Measurements from ENCODE around the gene KCNK15. TPM values are rescaled to one million over a fixed set of nuclear protein-coding genes. Genes with fewer than 3 reads are reported as not detected.

KCNK15 gene
- total and polyA plus RNA-seq, 2 donors (not counting 1 experiment from before 2014, with no cell fraction given): 0.17 TPM; not detected in 1

- 97% methylated on average over 12 of the region's 13 CpGs for WGBS (ENCODE audit: insufficient coverage)
- H3K4me1 Mint-ChIP-seq: no peaks in the 10 kb centered on the region
- Histone ChIP-seq H3K9ac (ENCODE audit: low read length) (no peak overlapping the region), H4K20me1 (ENCODE audit: control insufficient read depth, insufficient read depth, low read length, poor library complexity, severe bottlenecking) (no peaks in the 10 kb centered on the region), H3K9me3 (ENCODE audit: control extremely low read depth in 1 of 3, control insufficient read depth in 2 of 3, insufficient read depth in 1 of 3, low read length in 2 of 3) (no peaks in the 10 kb centered on the region), H3K4me2 (replicated peaks; ENCODE audit: low read depth, low read length, poor library complexity, severe bottlenecking) (no peak overlapping the region), H3K4me1 (ENCODE audit: control insufficient read depth in 2 of 2, insufficient read depth in 2 of 2, low read length in 2 of 2) (no peaks in the 10 kb centered on the region), H3K4me3 (ENCODE audit: control extremely low read depth in 1 of 5, extremely low read depth in 1 of 5, insufficient read depth in 1 of 5, low read depth in 2 of 5, low read length in 4 of 5) (no peak overlapping the region), H3K79me2 (ENCODE audit: control insufficient read depth, insufficient read depth, low read length) (no peaks in the 10 kb centered on the region), H3K27ac (ENCODE audit: low read length in 2 of 2) (no peak overlapping the region), H2AFZ (ENCODE audit: insufficient read depth, low read depth, low read length, poor library complexity, severe bottlenecking) (no peak overlapping the region), H3K27me3 (replicated peaks in 1 of 4; ENCODE audit: control extremely low read depth in 1 of 4, control insufficient read depth in 3 of 4, insufficient read depth in 4 of 4, low read length in 3 of 4) (no peaks in the 10 kb centered on the region), H3K36me3 (replicated peaks in 1 of 2; ENCODE audit: control extremely low read depth in 1 of 2, control insufficient read depth in 1 of 2, extremely low read depth in 1 of 2, insufficient read depth in 2 of 2, low read length in 1 of 2) (no peaks in the 10 kb centered on the region)
- ChIA-PET POLR2A (no interaction called here), CTCF (interaction anchor here (1.4 kb wide), 1 partner anchor 33 kb away, joined by 3 read pairs; no protein-coding TSS in a partner anchor)
- ATAC-seq (ENCODE audit: low read depth) (no peak), DNase-seq (no peak)
- no peak overlapping the region for H3K4me3 Mint-ChIP-seq
- H3K27me3 Mint-ChIP-seq: peaks cover 9% of the 10 kb centered on the region
- TF ChIP-seq EZH2 (IDR thresholded peaks at IDR 0.05; ENCODE audit: borderline replicate concordance, insufficient read depth, low read depth, low read length, poor library complexity, severe bottlenecking): no peak
- TF ChIP-seq CTCF (IDR thresholded peaks at IDR 0.05): no peak
- intact Hi-C loops (cut with micrococcal nuclease): no loop called here
- H3K9me3 Mint-ChIP-seq (ENCODE audit: insufficient read depth): no peaks in the 10 kb centered on the region
- H3K27ac Mint-ChIP-seq: no peak overlapping the region
Measured at GRCh38 chr20:44716309-44717106, 29.2 kb upstream of the KCNK15 start.

GRCh38 chr20:44717986-44718385 lies 27.7 kb upstream of the KCNK15 start:
- CTCF ChIA-PET: no interaction called here
- Mint-ChIP-seq H3K27ac (no peak overlapping the region), H3K4me3 (no peak overlapping the region), H3K27me3 (peaks cover 6% of the 10 kb centered on the region), H3K4me1 (no peaks in the 10 kb centered on the region), H3K9me3 (ENCODE audit: insufficient read depth) (no peaks in the 10 kb centered on the region)
- no peak overlapping the region for H2AFZ ChIP-seq (ENCODE audit: insufficient read depth, low read depth, low read length, poor library complexity, severe bottlenecking)
- no peak for DNase-seq
- H3K4me2 ChIP-seq (replicated peaks; ENCODE audit: low read depth, low read length, poor library complexity, severe bottlenecking): no peak overlapping the region
- no peaks in the 10 kb centered on the region for H3K79me2 ChIP-seq (ENCODE audit: control insufficient read depth, insufficient read depth, low read length)
- POLR2A ChIA-PET: interaction anchor here (0.6 kb wide), 1 partner anchor 135 kb away, joined by 3 read pairs; no protein-coding TSS in a partner anchor
- H3K9ac ChIP-seq (ENCODE audit: low read length): no peak overlapping the region
- no peaks in the 10 kb centered on the region for H3K27me3 ChIP-seq (replicated peaks in 1 of 4; ENCODE audit: control extremely low read depth in 1 of 4, control insufficient read depth in 3 of 4, insufficient read depth in 4 of 4, low read length in 3 of 4)
- no peak overlapping the region for H3K27ac ChIP-seq (ENCODE audit: low read length in 2 of 2)
- ATAC-seq (ENCODE audit: low read depth): no peak
- TF ChIP-seq EZH2 (IDR thresholded peaks at IDR 0.05; ENCODE audit: borderline replicate concordance, insufficient read depth, low read depth, low read length, poor library complexity, severe bottlenecking) (no peak), CTCF (IDR thresholded peaks at IDR 0.05) (no peak)
- no peaks in the 10 kb centered on the region for H3K4me1 ChIP-seq (ENCODE audit: control insufficient read depth in 2 of 2, insufficient read depth in 2 of 2, low read length in 2 of 2)
- H3K4me3 ChIP-seq (ENCODE audit: control extremely low read depth in 1 of 5, extremely low read depth in 1 of 5, insufficient read depth in 1 of 5, low read depth in 2 of 5, low read length in 4 of 5): no peak overlapping the region
- 95% methylated on average over 9 of the region's 10 CpGs for WGBS (ENCODE audit: insufficient coverage)
- H3K9me3 ChIP-seq (ENCODE audit: control extremely low read depth in 1 of 3, control insufficient read depth in 2 of 3, insufficient read depth in 1 of 3, low read length in 2 of 3): no peaks in the 10 kb centered on the region
- no peaks in the 10 kb centered on the region for H4K20me1 ChIP-seq (ENCODE audit: control insufficient read depth, insufficient read depth, low read length, poor library complexity, severe bottlenecking)
- no peaks in the 10 kb centered on the region for H3K36me3 ChIP-seq (replicated peaks in 1 of 2; ENCODE audit: control extremely low read depth in 1 of 2, control insufficient read depth in 1 of 2, extremely low read depth in 1 of 2, insufficient read depth in 2 of 2, low read length in 1 of 2)
- intact Hi-C loops (cut with micrococcal nuclease): no loop called here
